HepG2 (cell line): ENCODE data around the gene PODN. TPM values are rescaled to one million over a fixed set of nuclear protein-coding genes. Genes with fewer than 3 reads are reported as not detected.
A peak's percentile ranks its signal among the peaks of the same experiment; 100 is the strongest.

Experiments used
- ATRX ChIP-seq: sonication (generic); formaldehyde crosslinking; IDR thresholded peaks from 2 replicates; pipeline ENCODE4 v1.4.0; 2020; ENCODE audit warnings: missing genetic modification reagents, borderline replicate concordance
- CREB3 ChIP-seq: sonication (generic); formaldehyde crosslinking; IDR thresholded peaks from 2 replicates; pipeline ENCODE4 v1.5.0; 2020; ENCODE audit warnings: missing genetic modification reagents
- EHMT2 ChIP-seq: fragments of 200-600 bp; sonication (generic); IDR thresholded peaks from 2 replicates; pipeline ENCODE4 v1.7.0; 2017; ENCODE audit warnings: antibody characterized with exemption, low read depth, low read length, borderline replicate concordance
- EP300 ChIP-seq, 3 experiments: sonication (generic) in 1 of 3; formaldehyde crosslinking in 1 of 3; IDR thresholded peaks; 2 replicates each; pipeline versions ENCODE4 v1.5.1 to v1.6.1; 2011 to 2020; ENCODE audit warnings: low read depth in 2 of 3, low read length in 2 of 3, borderline replicate concordance in 1 of 3, improper control_type of control experiment in 1 of 3, mild to moderate bottlenecking in 1 of 3, missing genetic modification reagents in 1 of 3, moderate library complexity in 1 of 3
- FOXO4 ChIP-seq: sonication (generic); formaldehyde crosslinking; conservative IDR thresholded peaks from 2 replicates; pipeline ENCODE4 v1.8.1; 2023; ENCODE audit warnings: missing genetic modification reagents
- NCOA2 ChIP-seq: sonication (generic); formaldehyde crosslinking; IDR thresholded peaks from 2 replicates; pipeline ENCODE4 v1.8.0; 2022; ENCODE audit warnings: inconsistent platforms
- POLR2A ChIP-seq, 2 experiments: IDR thresholded peaks; 2 replicates each; pipeline ENCODE4 v1.6.1; 2011; ENCODE audit warnings: low read depth in 2 of 2, low read length in 2 of 2, mild to moderate bottlenecking in 1 of 2, moderate library complexity in 1 of 2; ENCODE audit not compliant: insufficient read depth in 1 of 2
- RARA ChIP-seq: IDR thresholded peaks from 2 replicates; pipeline ENCODE4 v1.6.1; 2016; ENCODE audit warnings: missing genetic modification reagents, missing compliant biosample characterization
- SKI ChIP-seq: fragments of 450-650 bp; IDR thresholded peaks from one replicate; pipeline ENCODE4 v1.6.1; 2018; ENCODE audit warnings: mild to moderate bottlenecking; ENCODE audit not compliant: partially characterized antibody
- SNAPC2 ChIP-seq: sonication (generic); formaldehyde crosslinking; IDR thresholded peaks from 2 replicates; pipeline ENCODE4 v1.8.1; 2022; ENCODE audit warnings: mild to moderate bottlenecking, missing genetic modification reagents
- THAP7 ChIP-seq: sonication (generic); formaldehyde crosslinking; IDR thresholded peaks from 2 replicates; pipeline ENCODE4 v1.8.1; 2023; ENCODE audit warnings: mild to moderate bottlenecking, missing genetic modification reagents
- U2AF2 ChIP-seq: fragments of 200-400 bp; formaldehyde crosslinking; IDR thresholded peaks from 2 replicates; pipeline ENCODE4 v1.6.1; 2017; ENCODE audit warnings: low read depth, mild to moderate bottlenecking, low read length
- ZNF225 ChIP-seq: sonication (generic); formaldehyde crosslinking; IDR thresholded peaks from 2 replicates; pipeline ENCODE4 v1.4.0; 2020; ENCODE audit warnings: mild to moderate bottlenecking, missing genetic modification reagents
- ZNF446 ChIP-seq: sonication (generic); formaldehyde crosslinking; IDR thresholded peaks from 2 replicates; pipeline ENCODE4 v1.5.0; 2020; ENCODE audit warnings: mild to moderate bottlenecking, missing genetic modification reagents
- ZNF577 ChIP-seq: sonication (generic); formaldehyde crosslinking; IDR thresholded peaks from 2 replicates; pipeline ENCODE4 v1.4.0; 2020; ENCODE audit warnings: mild to moderate bottlenecking, low read depth, missing genetic modification reagents, borderline replicate concordance
- ZNF660 ChIP-seq: sonication (generic); formaldehyde crosslinking; IDR thresholded peaks from 2 replicates; pipeline ENCODE4 v1.5.1; 2020; ENCODE audit warnings: mild to moderate bottlenecking, low read depth, missing genetic modification reagents, borderline replicate concordance
- ZNF75D ChIP-seq: sonication (generic); formaldehyde crosslinking; IDR thresholded peaks from 2 replicates; pipeline ENCODE4 v1.8.1; 2023; ENCODE audit warnings: missing genetic modification reagents, mild to moderate bottlenecking, borderline replicate concordance
- polyA plus RNA-seq, 8 experiments: library from polyadenylated mRNA; depleted of rRNA in 3 of 8; stranded (reverse) in 7 of 8; unstranded in 1 of 8; fragments of >200 nt; fragmentation: Illumina TruSeq in 4 of 8; extraction: Trizol in 4 of 8; gene quantifications; 2 replicates each; pipeline versions ENCODE4 v1.2.1 to v1.2.3, GENCODE V29; 2011 to 2016; ENCODE audit warnings: low read depth in 4 of 8, missing spikeins in 1 of 8, mixed read lengths in 1 of 8; ENCODE audit not compliant: insufficient read depth in 1 of 8
- total RNA-seq, 5 experiments: library from RNA; depleted of rRNA; stranded (reverse); fragments of >200 nt; fragmentation: Illumina TruSeq; extraction: Trizol; gene quantifications; 2 replicates each; pipeline ENCODE4 v1.2.3, GENCODE V29; 2016; ENCODE audit warnings: low read depth in 1 of 5
- TF ChIP-seq, protein P1 (sequence below): sonication (generic); formaldehyde crosslinking; IDR thresholded peaks from 2 replicates; pipeline ENCODE4 v1.8.0; 2022; ENCODE audit warnings: mild to moderate bottlenecking, missing genetic modification reagents
- TF ChIP-seq, protein P2 (sequence below): sonication (generic); formaldehyde crosslinking; IDR thresholded peaks from 2 replicates; pipeline ENCODE4 v1.4.0; 2020; ENCODE audit warnings: missing genetic modification reagents
- TF ChIP-seq, protein P3 (sequence below): sonication (generic); formaldehyde crosslinking; IDR thresholded peaks from 2 replicates; pipeline ENCODE4 v1.4.0; 2020; ENCODE audit warnings: missing genetic modification reagents

PODN gene
- total and polyA plus RNA-seq, 2 of the 13 experiments (the other 11 are each of a cell fraction or from before 2014, with no cell fraction given) = 0.13 TPM; not detected in 1

- TF ChIP-seq ZNF660 (CRISPR knock-in tag) (no peak), U2AF2 (no peak), POLR2A (IDR thresholded peaks at IDR 0.05; ENCODE audit: insufficient read depth in 1 of 2, low read depth in 2 of 2, low read length in 2 of 2) (peak; percentile 52 to 54), ZNF225 (CRISPR knock-in tag) (no peak), ZNF75D (CRISPR knock-in tag) (no peak), EHMT2 (no peak), ZNF446 (CRISPR knock-in tag) (no peak), RARA (CRISPR knock-in tag) (peak; percentile 43), NCOA2 (CRISPR knock-in tag) (peak; percentile 63; the same call in 1 of the 2 replicates), FOXO4 (CRISPR knock-in tag) (no peak), ATRX (CRISPR knock-in tag) (no peak), EP300 (IDR thresholded peaks at IDR 0.05; ENCODE audit: low read depth in 2 of 2, low read length in 2 of 2) (peak in 1 of 2 experiments; percentile 49; a peak in 1 of 4 replicates), EP300 (CRISPR knock-in tag; IDR thresholded peaks at IDR 0.05; ENCODE audit: borderline replicate concordance) (peak; percentile 49; the same call in 1 of the 2 replicates), SNAPC2 (CRISPR knock-in tag) (no peak; the same call in 1 of the 2 replicates), CREB3 (CRISPR knock-in tag) (no peak), SKI (no peak), ZNF577 (no peak), THAP7 (CRISPR knock-in tag) (no peak)
- TF ChIP-seq, protein P1, sequence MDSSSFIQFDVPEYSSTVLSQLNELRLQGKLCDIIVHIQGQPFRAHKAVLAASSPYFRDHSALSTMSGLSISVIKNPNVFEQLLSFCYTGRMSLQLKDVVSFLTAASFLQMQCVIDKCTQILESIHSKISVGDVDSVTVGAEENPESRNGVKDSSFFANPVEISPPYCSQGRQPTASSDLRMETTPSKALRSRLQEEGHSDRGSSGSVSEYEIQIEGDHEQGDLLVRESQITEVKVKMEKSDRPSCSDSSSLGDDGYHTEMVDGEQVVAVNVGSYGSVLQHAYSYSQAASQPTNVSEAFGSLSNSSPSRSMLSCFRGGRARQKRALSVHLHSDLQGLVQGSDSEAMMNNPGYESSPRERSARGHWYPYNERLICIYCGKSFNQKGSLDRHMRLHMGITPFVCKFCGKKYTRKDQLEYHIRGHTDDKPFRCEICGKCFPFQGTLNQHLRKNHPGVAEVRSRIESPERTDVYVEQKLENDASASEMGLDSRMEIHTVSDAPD (CRISPR knock-in tag) = 0 out of 2 replicates have a peak, but pooled peaks have one; percentile 55
- TF ChIP-seq, protein P2, sequence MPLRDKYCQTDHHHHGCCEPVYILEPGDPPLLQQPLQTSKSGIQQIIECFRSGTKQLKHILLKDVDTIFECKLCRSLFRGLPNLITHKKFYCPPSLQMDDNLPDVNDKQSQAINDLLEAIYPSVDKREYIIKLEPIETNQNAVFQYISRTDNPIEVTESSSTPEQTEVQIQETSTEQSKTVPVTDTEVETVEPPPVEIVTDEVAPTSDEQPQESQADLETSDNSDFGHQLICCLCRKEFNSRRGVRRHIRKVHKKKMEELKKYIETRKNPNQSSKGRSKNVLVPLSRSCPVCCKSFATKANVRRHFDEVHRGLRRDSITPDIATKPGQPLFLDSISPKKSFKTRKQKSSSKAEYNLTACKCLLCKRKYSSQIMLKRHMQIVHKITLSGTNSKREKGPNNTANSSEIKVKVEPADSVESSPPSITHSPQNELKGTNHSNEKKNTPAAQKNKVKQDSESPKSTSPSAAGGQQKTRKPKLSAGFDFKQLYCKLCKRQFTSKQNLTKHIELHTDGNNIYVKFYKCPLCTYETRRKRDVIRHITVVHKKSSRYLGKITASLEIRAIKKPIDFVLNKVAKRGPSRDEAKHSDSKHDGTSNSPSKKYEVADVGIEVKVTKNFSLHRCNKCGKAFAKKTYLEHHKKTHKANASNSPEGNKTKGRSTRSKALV (CRISPR knock-in tag) = no peak
- TF ChIP-seq, protein P3, sequence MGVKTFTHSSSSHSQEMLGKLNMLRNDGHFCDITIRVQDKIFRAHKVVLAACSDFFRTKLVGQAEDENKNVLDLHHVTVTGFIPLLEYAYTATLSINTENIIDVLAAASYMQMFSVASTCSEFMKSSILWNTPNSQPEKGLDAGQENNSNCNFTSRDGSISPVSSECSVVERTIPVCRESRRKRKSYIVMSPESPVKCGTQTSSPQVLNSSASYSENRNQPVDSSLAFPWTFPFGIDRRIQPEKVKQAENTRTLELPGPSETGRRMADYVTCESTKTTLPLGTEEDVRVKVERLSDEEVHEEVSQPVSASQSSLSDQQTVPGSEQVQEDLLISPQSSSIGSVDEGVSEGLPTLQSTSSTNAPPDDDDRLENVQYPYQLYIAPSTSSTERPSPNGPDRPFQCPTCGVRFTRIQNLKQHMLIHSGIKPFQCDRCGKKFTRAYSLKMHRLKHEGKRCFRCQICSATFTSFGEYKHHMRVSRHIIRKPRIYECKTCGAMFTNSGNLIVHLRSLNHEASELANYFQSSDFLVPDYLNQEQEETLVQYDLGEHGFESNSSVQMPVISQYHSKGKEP (CRISPR knock-in tag) = 0 out of 2 replicates have a peak, but pooled peaks have one; percentile 20
These were observed 47.1 kb upstream of the PODN start (continued) for GRCh38 chr1:53014791-53015507.
